SIG-M5 treated with dmso at 0.1 percent for 504 hours (cell line): Measurements from ENCODE around the gene TM4SF18.
A peak's percentile ranks its signal among the peaks of the same experiment; 100 is the strongest.
"Not testable (repeated sequence)": the region's sequence is repeated elsewhere in the genome, so short reads cannot be mapped to it uniquely, and the experiment has no call there.

Source experiments
- DNase-seq: peaks from one replicate; lab custom pipeline; 2025; ENCODE audit not compliant: unreplicated experiment; lab: John Stamatoyannopoulos, UW

The TM4SF18 gene

GRCh38 chr3:149333176-149333859 lies at the start of gene TM4SF18:
TM4SF18 (minus strand) TSS chr3:149333636; CDS start chr3:149333382, 254 bp downstream.
- DNase-seq: no peak

- DNase-seq: no peak
Measured at GRCh38 chr3:149382518-149382917, 49.1 kb upstream of the TM4SF18 start.

GRCh38 chr3:149382101-149382467 lies 48.6 kb upstream of the TM4SF18 start:
- DNase-seq: no peak

GRCh38 chr3:149381173-149382100 lies 48.0 kb upstream of the TM4SF18 start:
- DNase-seq: no peak

GRCh38 chr3:149380220-149380619 lies 46.8 kb upstream of the TM4SF18 start:
- not testable (repeated sequence) for DNase-seq

GRCh38 chr3:149378478-149379309 lies 45.3 kb upstream of the TM4SF18 start:
- no peak for DNase-seq

- DNase-seq: no peak
Measured at GRCh38 chr3:149377408-149378364, 44.2 kb upstream of the TM4SF18 start, which contains the start of gene TM4SF1. TM4SF1 (minus strand) TSS chr3:149377649; CDS start chr3:149377547, 102 bp downstream.

- DNase-seq: no peak
Measured at GRCh38 chr3:149376718-149377407, 43.4 kb upstream of the TM4SF18 start.

GRCh38 chr3:149375501-149376196 lies 42.2 kb upstream of the TM4SF18 start:
- DNase-seq: no peak

- peak; percentile 38 for DNase-seq
Measured at GRCh38 chr3:149374793-149375500, 41.5 kb upstream of the TM4SF18 start.

- DNase-seq: no peak
Measured at GRCh38 chr3:149374391-149374790, 41.0 kb upstream of the TM4SF18 start.

GRCh38 chr3:149373235-149374125 lies 40.0 kb upstream of the TM4SF18 start:
- peak; percentile 96 for DNase-seq

GRCh38 chr3:149371723-149372114 lies 38.3 kb upstream of the TM4SF18 start:
- DNase-seq: no peak

- peak; percentile 18 for DNase-seq
Measured at GRCh38 chr3:149371001-149371722, 37.7 kb upstream of the TM4SF18 start.

- DNase-seq: no peak
Measured at GRCh38 chr3:149369991-149370866, 36.8 kb upstream of the TM4SF18 start.
